Measurements from ENCODE around the gene SH3PXD2A. TPM values are rescaled to one million over a fixed set of nuclear protein-coding genes. Genes with fewer than 3 reads are reported as not detected.

SH3PXD2A gene, protein sequence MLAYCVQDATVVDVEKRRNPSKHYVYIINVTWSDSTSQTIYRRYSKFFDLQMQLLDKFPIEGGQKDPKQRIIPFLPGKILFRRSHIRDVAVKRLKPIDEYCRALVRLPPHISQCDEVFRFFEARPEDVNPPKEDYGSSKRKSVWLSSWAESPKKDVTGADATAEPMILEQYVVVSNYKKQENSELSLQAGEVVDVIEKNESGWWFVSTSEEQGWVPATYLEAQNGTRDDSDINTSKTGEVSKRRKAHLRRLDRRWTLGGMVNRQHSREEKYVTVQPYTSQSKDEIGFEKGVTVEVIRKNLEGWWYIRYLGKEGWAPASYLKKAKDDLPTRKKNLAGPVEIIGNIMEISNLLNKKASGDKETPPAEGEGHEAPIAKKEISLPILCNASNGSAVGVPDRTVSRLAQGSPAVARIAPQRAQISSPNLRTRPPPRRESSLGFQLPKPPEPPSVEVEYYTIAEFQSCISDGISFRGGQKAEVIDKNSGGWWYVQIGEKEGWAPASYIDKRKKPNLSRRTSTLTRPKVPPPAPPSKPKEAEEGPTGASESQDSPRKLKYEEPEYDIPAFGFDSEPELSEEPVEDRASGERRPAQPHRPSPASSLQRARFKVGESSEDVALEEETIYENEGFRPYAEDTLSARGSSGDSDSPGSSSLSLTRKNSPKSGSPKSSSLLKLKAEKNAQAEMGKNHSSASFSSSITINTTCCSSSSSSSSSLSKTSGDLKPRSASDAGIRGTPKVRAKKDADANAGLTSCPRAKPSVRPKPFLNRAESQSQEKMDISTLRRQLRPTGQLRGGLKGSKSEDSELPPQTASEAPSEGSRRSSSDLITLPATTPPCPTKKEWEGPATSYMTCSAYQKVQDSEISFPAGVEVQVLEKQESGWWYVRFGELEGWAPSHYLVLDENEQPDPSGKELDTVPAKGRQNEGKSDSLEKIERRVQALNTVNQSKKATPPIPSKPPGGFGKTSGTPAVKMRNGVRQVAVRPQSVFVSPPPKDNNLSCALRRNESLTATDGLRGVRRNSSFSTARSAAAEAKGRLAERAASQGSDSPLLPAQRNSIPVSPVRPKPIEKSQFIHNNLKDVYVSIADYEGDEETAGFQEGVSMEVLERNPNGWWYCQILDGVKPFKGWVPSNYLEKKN
- polyA plus RNA-seq (ENCODE audit: insufficient read length): 32.0 TPM
- long read RNA-seq, donor 1: 0 reads
- long read RNA-seq, donor 2, partial matches to known transcripts: 13 of 13 reads
- long read RNA-seq, donor 2, other reads (novel, unspliced or antisense): 0 of 13 reads
- long read RNA-seq, donor 3, partial matches to known transcripts: 5 of 5 reads
- long read RNA-seq, donor 3, other reads (novel, unspliced or antisense): 0 of 5 reads
- long read RNA-seq, donor 4: 0 reads
- long read RNA-seq, donor 5: 0 reads
- long read RNA-seq, donor 6, partial matches to known transcripts: 5 of 5 reads
- long read RNA-seq, donor 6, other reads (novel, unspliced or antisense): 0 of 5 reads
- long read RNA-seq, donor 7: 0 reads
- long read RNA-seq, donor 8: 0 reads

DNA sequence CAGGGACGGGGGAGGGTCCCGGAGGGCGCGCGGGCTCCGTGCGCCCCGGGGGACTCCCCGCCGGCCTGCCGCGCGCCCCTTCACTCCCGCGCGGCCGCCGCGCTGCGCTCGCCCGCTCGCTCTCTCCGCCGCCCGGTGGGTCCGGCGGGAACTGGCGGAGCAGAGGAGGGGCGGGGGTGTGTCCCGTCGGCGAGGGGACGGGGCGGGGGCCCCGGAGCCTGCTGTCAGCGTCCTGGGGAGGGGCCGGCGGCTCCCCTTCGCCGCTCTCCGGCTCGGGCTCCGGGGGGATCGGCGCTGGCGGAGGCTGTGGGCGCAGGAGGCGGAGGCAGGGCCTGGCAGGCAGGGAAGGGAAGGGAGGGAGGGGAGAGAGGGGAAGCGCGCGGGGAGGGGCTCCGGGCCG lies at the start of gene SH3PXD2A:
TSS of gene SH3PXD2A (minus strand) at position 153 of the 400 bp plus-strand sequence. CDS start 310 bp downstream, outside the sequence.
- no peak for DNase-seq

- no peak for DNase-seq
Observed at GRCh38 chr10:103901299-103901698, 45.9 kb upstream of the SH3PXD2A start.

DNA sequence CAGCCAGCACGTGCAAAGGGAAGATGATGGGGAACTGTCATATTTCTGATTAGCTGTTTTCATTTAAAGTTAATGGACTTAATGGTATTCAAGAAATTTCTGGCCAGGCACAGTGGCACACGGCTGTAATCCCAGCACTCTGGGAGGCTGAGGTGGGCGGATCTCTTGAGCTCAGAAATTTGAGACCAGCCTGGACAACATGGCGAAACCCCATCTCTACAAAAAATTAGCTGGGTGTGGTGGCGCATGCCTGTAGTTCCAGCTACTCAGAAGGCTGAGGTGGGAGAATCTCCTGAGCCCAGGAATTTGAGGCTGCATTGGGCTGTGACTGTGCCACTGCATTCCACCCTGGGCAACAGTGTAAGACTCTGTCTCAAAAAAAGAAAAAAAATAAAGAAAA lies 43.9 kb upstream of the SH3PXD2A start:
- no peak for DNase-seq

DNA sequence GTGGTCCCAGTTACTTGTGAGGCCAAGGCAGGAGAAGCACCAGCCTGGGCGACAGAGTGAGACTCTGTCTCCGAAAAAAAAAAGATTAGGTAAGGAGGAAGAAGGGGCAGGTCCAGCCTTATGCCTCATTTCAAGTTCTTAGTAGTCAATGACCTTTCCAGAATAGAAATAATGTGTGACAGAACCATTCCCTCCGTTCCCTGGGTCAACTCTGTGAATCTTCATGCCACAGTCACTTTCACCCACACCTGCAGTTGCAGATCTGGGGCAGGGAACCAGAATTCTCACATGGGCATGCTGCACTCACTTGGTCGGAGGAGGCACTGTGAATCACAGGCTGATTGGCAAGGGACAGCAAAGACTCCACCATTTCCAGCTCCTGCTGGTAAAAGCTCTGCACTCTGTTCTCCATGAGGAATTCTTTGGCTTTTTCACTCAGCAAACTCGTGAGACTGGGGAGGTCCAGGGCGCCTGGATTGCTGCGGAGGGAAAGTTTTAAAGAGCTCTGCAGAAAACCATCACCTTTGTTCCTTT lies 41.9 kb upstream of the SH3PXD2A start:
- DNase-seq: no peak

DNA sequence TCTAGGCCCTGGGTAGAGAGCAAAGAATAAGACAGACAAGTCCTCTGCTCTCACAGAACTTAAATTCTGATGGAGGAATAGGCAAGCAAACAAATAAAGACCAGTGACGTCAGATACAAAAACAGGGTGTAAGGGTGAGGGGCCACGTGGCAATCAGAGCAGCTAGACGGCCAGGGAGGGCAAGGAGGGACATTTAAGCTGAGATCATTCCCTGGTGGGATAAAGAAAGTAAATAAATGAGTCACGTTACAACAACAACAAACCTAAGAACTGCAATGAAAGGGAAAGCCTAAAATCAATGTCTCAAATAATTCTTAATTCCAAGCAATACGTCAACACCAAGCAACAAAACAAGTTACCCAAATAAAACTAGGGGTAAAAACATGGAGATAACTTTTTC lies 40.8 kb upstream of the SH3PXD2A start:
- DNase-seq: no peak

GRCh38 chr10:103895411-103896186 lies 40.2 kb upstream of the SH3PXD2A start:
- peak; percentile 73 for DNase-seq

- DNase-seq: no peak
Observed at GRCh38 chr10:103894441-103894864, 39.1 kb upstream of the SH3PXD2A start.

DNA sequence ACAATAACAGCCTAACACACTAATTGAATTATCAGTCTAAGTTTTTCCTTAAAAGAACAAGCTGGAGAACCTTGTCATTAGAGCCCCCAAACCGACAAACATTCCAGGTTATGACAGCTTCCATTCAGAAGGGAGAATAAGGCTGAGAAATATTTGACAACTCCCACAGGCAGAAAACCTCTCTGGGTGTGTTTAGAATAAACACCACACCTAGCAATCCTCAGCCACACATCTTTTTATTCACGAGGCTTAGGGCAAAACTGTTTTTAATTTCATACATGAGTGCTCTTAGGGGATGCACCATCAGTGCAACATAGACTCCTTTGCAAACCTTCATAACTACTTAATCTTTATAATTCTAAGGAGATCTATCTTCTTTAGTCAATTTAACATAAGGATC lies 38.4 kb upstream of the SH3PXD2A start:
- DNase-seq: no peak

- DNase-seq: no peak
Observed at GRCh38 chr10:103892181-103892580, 36.8 kb upstream of the SH3PXD2A start.

DNA sequence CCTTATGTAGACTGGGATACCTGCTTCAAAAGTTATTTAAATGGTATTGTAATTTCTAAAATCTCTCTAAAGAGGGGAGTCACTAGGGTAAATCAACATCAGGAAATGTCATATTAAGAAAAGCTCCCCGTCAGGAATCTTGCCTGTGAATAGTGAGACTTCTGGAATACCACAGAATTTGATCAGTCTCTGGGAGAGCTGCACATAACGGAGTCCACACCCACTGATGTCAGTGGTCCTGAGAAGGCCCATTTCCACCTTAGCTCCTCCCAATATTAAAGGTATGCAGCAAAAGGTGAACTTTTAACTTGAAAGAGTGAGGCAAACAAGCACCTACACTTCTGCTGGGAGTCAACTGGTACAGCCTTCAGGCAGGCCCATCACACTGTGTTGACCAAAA lies 35.3 kb upstream of the SH3PXD2A start:
- DNase-seq: no peak

DNA sequence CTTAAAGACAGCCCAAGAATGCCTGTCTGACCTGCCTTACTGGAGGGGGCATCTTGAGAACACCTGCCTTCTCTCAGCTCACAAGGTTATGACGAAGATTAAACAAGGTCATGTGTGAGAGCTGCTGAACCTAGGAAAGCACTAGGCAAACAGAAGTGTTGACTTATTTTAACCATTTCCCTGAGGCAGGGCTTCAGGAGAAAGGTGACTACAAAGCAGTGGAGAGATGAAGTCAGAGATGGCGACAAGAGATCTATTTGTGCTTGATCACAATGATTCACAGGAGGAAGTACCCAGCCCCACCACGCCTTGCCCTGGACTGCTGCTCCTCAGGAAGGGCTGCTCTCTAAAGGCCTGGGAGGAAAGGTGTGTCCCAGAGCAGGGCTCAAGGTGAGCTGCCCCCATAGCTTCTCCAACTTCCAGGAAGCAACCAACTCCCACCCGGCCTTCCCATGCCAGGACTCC lies 34.9 kb upstream of the SH3PXD2A start:
- no peak for DNase-seq

- no peak for DNase-seq
Observed at GRCh38 chr10:103889121-103889720, 33.8 kb upstream of the SH3PXD2A start.

DNA sequence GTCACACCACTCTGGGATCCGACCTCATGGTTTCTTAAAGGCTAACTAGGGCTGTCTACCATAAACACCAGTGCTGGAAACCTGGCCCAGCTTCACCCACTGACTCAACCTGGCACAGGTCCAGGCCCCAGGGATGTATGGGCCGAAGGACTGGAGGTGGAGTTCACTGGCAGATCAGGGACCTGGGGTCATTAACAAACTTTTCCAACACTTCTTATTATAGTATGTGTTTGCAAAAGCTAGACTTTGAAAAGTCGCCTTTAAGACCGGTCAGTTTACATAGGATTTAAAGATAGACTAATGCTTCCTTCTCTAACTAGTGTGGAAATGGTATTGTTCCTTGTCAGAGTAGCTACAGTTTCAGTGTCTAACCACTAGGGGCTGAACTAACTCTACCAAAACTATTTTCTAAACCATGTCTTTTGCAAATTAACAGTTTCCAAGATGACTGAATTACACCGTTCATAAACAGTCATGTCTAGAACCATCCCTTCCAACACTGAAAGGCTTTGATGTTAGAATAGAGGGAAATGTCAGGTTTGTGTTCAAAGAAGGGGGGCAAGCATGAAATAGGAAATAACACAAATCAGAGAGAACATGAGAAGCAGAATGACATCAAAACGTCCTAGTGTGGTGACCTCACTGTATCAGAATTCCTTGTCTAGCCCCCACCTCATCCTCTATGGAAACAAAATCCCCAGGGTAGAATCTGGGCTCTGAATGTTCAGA lies 32.9 kb upstream of the SH3PXD2A start:
- DNase-seq: peak; percentile 75

GRCh38 chr10:103885617-103886016 lies 30.2 kb upstream of the SH3PXD2A start:
- no peak for DNase-seq

GRCh38 chr10:103884681-103885139 lies 29.3 kb upstream of the SH3PXD2A start:
- peak; percentile 57 for DNase-seq

GRCh38 chr10:103882285-103883007 lies 27.1 kb upstream of the SH3PXD2A start:
- no peak for DNase-seq

GRCh38 chr10:103881416-103882284 lies 26.3 kb upstream of the SH3PXD2A start:
- no peak for DNase-seq
